ENCODE results near the gene COL9A2.

COL9A2 gene

GRCh38 chr1:40256401-40257084 lies 60.5 kb downstream of the COL9A2 start:
- no peak for DNase-seq

- no peak for DNase-seq
Observed at GRCh38 chr1:40255231-40255630, 61.9 kb downstream of the COL9A2 start.

GRCh38 chr1:40252601-40253000 lies 64.5 kb downstream of the COL9A2 start:
- no peak for DNase-seq

- no peak for DNase-seq
Observed at GRCh38 chr1:40251456-40251855, 65.6 kb downstream of the COL9A2 start.

All from stimulated activated CD4-positive, alpha-beta T cell treated with anti-CD3 and anti-CD28 coated beads, Interleukin-2, amount 100 ng/mL, for 24 hours (primary cell).